Stimulated activated CD8-positive, alpha-beta memory T cell treated with anti-CD3 and anti-CD28 coated beads, Interleukin-7, amount 100 ng/mL, for 4 hours (primary cell): Measurements from ENCODE around the gene EFNA1.
"Not testable (repeated sequence)": the region's sequence is repeated elsewhere in the genome, so short reads cannot be mapped to it uniquely, and the experiment has no call there.

Experiments used
- DNase-seq, 2 donors: peaks; one replicate each; pipeline ENCODE4 v3.0.0-alpha.2; 2020; ENCODE audit warnings: low read depth in 2 of 2

Gene EFNA1

GRCh38 chr1:155092131-155092530 is 35.5 kb upstream of the EFNA1 start:
- DNase-seq, result no peak

- DNase-seq, result no peak
Observed at GRCh38 chr1:155092641-155093040, 35.0 kb upstream of the EFNA1 start.

- no peak for DNase-seq
Observed at GRCh38 chr1:155093911-155094621, 33.6 kb upstream of the EFNA1 start.

DNA sequence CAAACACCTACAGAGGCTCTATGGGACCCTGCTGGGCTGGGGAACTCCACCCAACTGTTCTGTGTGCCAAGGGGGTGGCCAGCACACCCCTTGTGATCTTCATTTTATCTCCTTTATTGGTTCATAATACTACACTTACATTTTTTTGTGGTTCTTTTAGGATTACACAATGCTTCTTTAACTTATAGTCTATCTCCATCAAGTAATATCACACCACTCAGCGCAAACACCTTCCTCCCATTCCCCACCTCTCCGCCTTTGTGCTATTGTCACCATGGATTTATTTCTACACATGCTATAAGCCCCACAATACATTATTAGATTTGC is 33.1 kb upstream of the EFNA1 start:
- DNase-seq, result no peak

DNA sequence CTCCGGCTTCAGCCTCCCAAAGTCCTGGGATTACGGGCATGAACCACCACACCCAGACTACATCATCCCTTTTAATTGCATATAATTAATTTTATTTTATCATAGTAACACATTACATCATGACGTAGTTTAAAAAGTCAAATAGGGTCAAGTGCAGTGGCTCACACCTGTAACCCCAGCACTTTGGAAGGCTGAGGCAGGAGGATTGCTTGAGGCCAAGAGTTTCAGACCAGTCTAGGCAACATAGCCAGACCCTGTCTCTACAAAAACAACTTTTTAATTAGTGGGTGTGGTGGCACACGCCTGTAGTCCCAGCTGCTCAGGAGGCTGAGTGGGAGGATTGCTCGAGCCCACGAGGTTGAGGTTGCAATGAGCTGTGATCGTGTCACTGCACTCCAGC is 28.3 kb upstream of the EFNA1 start:
- no peak for DNase-seq

- DNase-seq, result no peak
Observed at GRCh38 chr1:155103325-155103724, 24.4 kb upstream of the EFNA1 start.

- DNase-seq, result no peak
Observed at GRCh38 chr1:155104605-155105534, 22.8 kb upstream of the EFNA1 start.

- no peak for DNase-seq
Observed at GRCh38 chr1:155105604-155106011, 22.1 kb upstream of the EFNA1 start.

GRCh38 chr1:155106862-155107261 is 20.8 kb upstream of the EFNA1 start:
- no peak for DNase-seq

DNA sequence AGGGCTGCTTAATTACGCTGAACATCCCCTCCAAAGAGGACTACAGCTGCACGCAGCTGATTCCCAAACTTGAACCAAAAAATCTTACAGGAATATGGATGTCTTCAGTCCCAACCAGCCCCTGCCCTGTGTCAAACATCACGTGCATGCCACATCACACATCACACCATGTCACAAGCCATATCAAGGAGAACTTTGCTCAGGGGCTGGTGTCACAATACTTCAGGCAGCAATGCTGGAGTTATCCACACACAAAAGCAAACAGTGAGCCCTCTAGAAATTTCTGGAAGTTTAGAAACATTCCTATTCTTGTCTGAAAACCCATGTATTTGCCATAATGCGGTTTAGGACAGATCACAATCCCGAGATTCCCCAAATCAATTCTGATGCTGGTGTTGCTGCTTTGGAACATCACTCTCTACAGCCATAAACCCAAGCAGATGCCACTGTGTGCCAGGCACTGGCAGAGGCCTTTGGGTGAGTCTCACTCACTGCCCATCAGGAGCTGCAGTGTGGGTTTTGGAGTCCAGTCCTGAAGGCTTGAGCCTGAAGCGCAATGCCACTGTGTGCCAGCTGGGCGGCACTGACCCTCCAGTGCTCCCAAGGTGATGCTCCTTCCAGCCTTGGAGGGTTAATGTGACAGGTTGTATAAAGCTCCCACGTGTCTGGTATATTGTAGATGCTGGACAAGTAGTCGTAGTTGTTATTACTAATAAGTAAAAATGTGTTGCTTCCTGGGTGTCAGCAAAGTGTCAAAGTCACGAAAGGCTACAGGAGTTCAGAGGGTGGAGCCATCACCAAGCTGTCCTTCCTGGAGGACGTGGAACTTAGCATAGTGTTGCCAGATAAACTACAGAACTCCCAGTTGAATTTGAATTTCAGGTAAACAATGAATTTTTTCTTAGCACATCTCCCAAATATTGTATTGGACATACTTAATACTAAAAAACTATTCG is 20.1 kb upstream of the EFNA1 start:
- no peak for DNase-seq

GRCh38 chr1:155108296-155108695 is 19.4 kb upstream of the EFNA1 start:
- DNase-seq, result no peak

DNA sequence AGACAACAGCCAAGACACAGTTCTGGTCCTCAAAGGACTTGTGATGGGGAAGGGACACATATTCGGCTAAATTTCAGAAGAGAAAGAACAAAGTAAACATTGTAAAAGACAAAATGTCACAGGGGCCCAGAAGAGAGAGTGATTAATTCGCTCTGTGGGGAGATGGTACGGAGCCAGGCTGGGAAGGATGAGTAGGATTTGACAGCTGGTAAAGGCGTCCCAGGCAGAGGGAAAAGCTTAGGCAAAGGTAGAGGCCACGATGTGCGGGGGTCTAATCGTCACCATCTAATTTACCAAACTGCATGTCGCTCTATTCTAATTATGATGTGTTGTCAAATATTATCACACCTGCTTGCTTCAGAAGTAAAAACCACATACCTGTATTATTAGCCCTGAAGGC is 17.3 kb upstream of the EFNA1 start:
- DNase-seq, result no peak

DNA sequence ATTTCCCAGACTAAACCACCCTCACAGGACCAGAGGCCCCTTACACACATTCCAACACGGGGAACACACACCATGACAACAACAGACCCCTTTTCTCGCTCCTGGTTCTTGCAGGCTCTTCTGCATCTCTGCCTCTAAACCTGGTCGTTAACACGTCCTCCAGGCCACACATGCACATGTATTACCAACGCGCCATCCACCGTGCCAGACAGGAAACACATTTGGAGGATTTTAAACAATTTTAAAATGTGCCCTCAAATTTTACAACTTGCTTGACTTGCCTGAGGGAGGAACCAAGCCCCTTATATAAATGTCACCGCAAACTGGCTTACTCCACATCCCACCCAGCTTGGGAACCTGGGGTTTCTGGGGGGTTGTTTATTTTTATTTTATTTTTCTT is 16.9 kb upstream of the EFNA1 start:
- no peak for DNase-seq

- no peak for DNase-seq
Observed at GRCh38 chr1:155113450-155113980, 14.2 kb upstream of the EFNA1 start.

GRCh38 chr1:155116113-155116764 is 11.4 kb upstream of the EFNA1 start:
- no peak for DNase-seq

DNA sequence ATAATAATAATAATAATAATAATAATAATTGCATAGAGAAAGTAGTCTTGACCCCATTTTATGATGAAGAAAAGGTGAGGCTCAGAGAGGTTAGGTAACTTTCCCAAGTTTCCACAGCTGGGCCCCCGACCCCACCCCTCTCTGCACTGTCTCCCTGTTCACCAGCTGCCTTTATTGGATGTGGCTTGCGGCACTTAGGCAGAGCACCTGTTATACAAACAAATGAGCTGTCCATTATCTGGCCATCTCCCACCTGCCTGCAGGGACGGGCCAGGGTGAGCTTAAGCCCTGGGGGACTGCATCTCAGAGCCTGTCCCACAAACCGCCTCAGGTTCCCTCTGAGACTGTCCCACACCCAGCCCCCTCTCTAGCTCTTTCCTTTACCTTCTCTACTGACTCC is 10.1 kb upstream of the EFNA1 start:
- no peak for DNase-seq

GRCh38 chr1:155118090-155118489 is 9.6 kb upstream of the EFNA1 start:
- not testable (repeated sequence) for DNase-seq

DNA sequence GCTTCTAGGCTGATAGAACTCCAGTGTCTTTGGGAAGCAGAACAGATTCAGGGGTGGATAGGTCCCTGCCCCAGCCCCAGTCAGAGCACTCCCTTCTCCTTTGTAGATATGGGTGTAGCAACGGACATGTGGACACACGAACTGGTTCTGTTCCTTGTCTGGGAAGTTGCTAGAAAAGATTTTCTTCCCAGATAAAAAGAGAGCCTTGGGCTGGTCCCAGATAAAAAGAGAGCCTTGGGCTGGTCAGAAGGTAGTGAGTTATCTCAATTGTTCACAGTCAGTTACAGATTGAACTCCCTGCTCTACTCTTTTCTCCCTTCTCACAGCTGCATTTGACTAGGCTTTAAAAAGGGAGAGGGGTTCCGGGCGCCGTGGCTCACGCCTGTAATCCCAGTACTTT is 7.4 kb upstream of the EFNA1 start:
- no peak for DNase-seq

- DNase-seq, result no peak
Observed at GRCh38 chr1:155121249-155121648, 6.4 kb upstream of the EFNA1 start.

DNA sequence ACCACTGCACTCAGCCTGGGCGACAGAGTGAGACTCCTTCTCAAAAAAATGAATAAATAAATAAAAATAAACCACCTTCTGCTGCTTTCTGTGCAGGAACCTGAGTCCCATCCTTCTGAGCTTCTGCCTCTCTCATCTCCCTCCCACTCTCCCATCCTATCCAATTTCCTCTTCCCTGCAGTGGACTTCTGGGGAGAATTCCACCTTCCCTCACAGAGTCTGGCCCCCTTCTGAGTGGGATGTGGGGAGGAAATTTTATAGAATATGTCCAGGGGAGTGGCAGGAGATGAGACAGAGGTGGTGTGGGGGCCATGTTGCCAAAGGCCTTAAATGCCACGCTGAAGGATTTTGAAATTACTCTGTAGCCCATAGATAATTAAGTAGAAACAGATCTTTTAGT is 5.4 kb upstream of the EFNA1 start:
- DNase-seq, result no peak

DNA sequence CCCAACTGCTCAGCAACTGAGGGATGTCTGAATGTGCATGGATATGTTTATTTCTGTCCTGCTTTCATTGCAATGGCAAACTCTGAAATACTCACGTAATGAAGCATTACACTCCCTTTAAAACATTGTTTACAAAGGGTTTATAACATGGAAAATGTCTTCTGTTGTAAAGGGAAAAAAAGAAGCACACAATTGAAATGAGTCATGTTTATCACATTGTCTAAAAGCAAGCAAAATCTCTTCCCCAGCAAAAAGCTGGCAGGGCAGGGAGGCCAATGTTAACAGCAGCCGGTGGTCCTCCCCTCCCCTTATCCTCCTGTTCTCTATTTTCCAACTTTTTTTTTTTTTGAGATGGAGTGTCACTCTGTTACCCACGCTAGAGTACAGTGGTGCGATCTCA is 3.9 kb upstream of the EFNA1 start:
- DNase-seq, result no peak
